Osteocyte (in vitro differentiated cells): Measurements from ENCODE around the gene WDR1. TPM values are rescaled to one million over a fixed set of nuclear protein-coding genes. Genes with fewer than 3 reads are reported as not detected.

ENCODE experiments used
- DNase-seq: peaks from one replicate; pipeline ENCODE4 v3.0.0; 2021; ENCODE audit warnings: mixed read lengths; ENCODE audit not compliant: unreplicated experiment; ENCODE audit errors: extremely low spot score
- H3K27ac Mint-ChIP-seq: one replicate; pipeline ENCODE4 v1.8.0; 2021; ENCODE audit warnings: mild to moderate bottlenecking, mixed read lengths; ENCODE audit not compliant: unreplicated experiment
- H3K27me3 Mint-ChIP-seq: one replicate; pipeline ENCODE4 v1.8.0; 2021; ENCODE audit warnings: mixed read lengths; ENCODE audit not compliant: unreplicated experiment
- H3K36me3 Mint-ChIP-seq: one replicate; pipeline ENCODE4 v1.8.0; 2021; ENCODE audit warnings: mixed read lengths; ENCODE audit not compliant: unreplicated experiment
- H3K4me1 Mint-ChIP-seq: one replicate; pipeline ENCODE4 v1.8.0; 2021; ENCODE audit warnings: mixed read lengths; ENCODE audit not compliant: unreplicated experiment
- H3K4me3 Mint-ChIP-seq: one replicate; pipeline ENCODE4 v1.8.0; 2021; ENCODE audit warnings: mild to moderate bottlenecking, moderate library complexity, mixed read lengths; ENCODE audit not compliant: unreplicated experiment
- H3K9me3 Mint-ChIP-seq: one replicate; pipeline ENCODE4 v1.8.0; 2021; ENCODE audit warnings: mixed read lengths; ENCODE audit not compliant: unreplicated experiment
- CTCF ChIP-seq: fragments of 200-600 bp; sonication (generic); IDR thresholded peaks from 2 replicates; pipeline ENCODE4 v1.5.0; 2021; ENCODE audit warnings: antibody characterized with exemption, mild to moderate bottlenecking, moderate library complexity
- total RNA-seq: library from RNA; stranded (reverse); gene quantifications from 2 replicates; pipeline ENCODE4 v1.2.1, GENCODE V29; 2021

WDR1 gene
- total RNA-seq, 1 donor from 2014 or later = 537 TPM

GRCh38 chr4:10053635-10054453, 62.8 kb downstream of the WDR1 start:
- H3K27me3 Mint-ChIP-seq = no peaks in the 10 kb centered on the region
- no peaks in the 10 kb centered on the region for H3K4me1 Mint-ChIP-seq
- H3K4me3 Mint-ChIP-seq = no peak overlapping the region
- no peaks in the 10 kb centered on the region for H3K9me3 Mint-ChIP-seq
- TF ChIP-seq CTCF = no peak
- H3K36me3 Mint-ChIP-seq = peaks cover 3% of the 10 kb centered on the region
- H3K27ac Mint-ChIP-seq = no peak overlapping the region
- DNase-seq = peak; percentile 69

GRCh38 chr4:10051517-10052135, 65.0 kb downstream of the WDR1 start:
- Mint-ChIP-seq H3K4me3 (no peak overlapping the region), H3K4me1 (no peaks in the 10 kb centered on the region), H3K27ac (no peak overlapping the region), H3K36me3 (no peaks in the 10 kb centered on the region), H3K27me3 (no peaks in the 10 kb centered on the region), H3K9me3 (no peaks in the 10 kb centered on the region)
- peak; percentile 44 for DNase-seq
- no peak for TF ChIP-seq CTCF

- Mint-ChIP-seq H3K9me3 (no peaks in the 10 kb centered on the region), H3K4me3 (no peak overlapping the region), H3K36me3 (no peaks in the 10 kb centered on the region), H3K27me3 (no peaks in the 10 kb centered on the region), H3K27ac (no peak overlapping the region), H3K4me1 (no peaks in the 10 kb centered on the region)
- TF ChIP-seq CTCF = no peak
- peak; percentile 54 for DNase-seq
Measured at GRCh38 chr4:10050721-10051120, 65.9 kb downstream of the WDR1 start.

- peak; percentile 11 for DNase-seq
- Mint-ChIP-seq H3K27ac (no peak overlapping the region), H3K4me3 (no peak overlapping the region), H3K4me1 (no peaks in the 10 kb centered on the region), H3K36me3 (no peaks in the 10 kb centered on the region), H3K27me3 (no peaks in the 10 kb centered on the region), H3K9me3 (no peaks in the 10 kb centered on the region)
- no peak for TF ChIP-seq CTCF
Measured at GRCh38 chr4:10050261-10050661, 66.3 kb downstream of the WDR1 start.

GRCh38 chr4:10048941-10049697, 67.5 kb downstream of the WDR1 start:
- no peak for TF ChIP-seq CTCF
- H3K27me3 Mint-ChIP-seq = no peaks in the 10 kb centered on the region
- no peaks in the 10 kb centered on the region for H3K9me3 Mint-ChIP-seq
- DNase-seq = peak; percentile 27
- H3K4me1 Mint-ChIP-seq = no peaks in the 10 kb centered on the region
- H3K4me3 Mint-ChIP-seq = no peak overlapping the region
- H3K36me3 Mint-ChIP-seq = no peaks in the 10 kb centered on the region
- no peak overlapping the region for H3K27ac Mint-ChIP-seq
